Smooth muscle cell (in vitro differentiated cells): ENCODE results near the gene ACVR2B. TPM values are rescaled to one million over a fixed set of nuclear protein-coding genes. Genes with fewer than 3 reads are reported as not detected.

Experiments
- DNase-seq: peaks from one replicate; lab custom pipeline; 2025; ENCODE audit not compliant: unreplicated experiment; lab: John Stamatoyannopoulos, UW
- H2AFZ ChIP-seq: fragments of 200-600 bp; sonication (generic); 2 replicates; pipeline ENCODE4 v1.6.0; 2016; ENCODE audit warnings: antibody characterized with exemption, low read depth, mild to moderate bottlenecking
- H3F3A ChIP-seq: fragments of 200-600 bp; sonication (generic); 2 replicates; pipeline ENCODE4 v1.6.0; 2017; ENCODE audit warnings: antibody characterized with exemption, low read depth
- H3K27ac ChIP-seq: fragments of 200-600 bp; sonication (generic); 2 replicates; pipeline ENCODE4 v1.5.1; 2016; ENCODE audit warnings: low read depth, mild to moderate bottlenecking
- H3K27me3 ChIP-seq: fragments of 200-600 bp; sonication (generic); 2 replicates; pipeline ENCODE4 v1.6.1; 2016; ENCODE audit warnings: low read depth, mild to moderate bottlenecking
- H3K36me3 ChIP-seq: fragments of 200-600 bp; sonication (generic); 2 replicates; pipeline ENCODE4 v1.5.1; 2016; ENCODE audit warnings: low read depth
- H3K4me1 ChIP-seq: fragments of 200-600 bp; sonication (generic); 2 replicates; pipeline ENCODE4 v1.5.1; 2016; ENCODE audit warnings: low read depth
- H3K4me2 ChIP-seq: fragments of 200-600 bp; sonication (generic); 2 replicates; pipeline ENCODE4 v1.6.0; 2016; ENCODE audit warnings: mild to moderate bottlenecking
- H3K4me3 ChIP-seq: fragments of 200-600 bp; sonication (generic); 2 replicates; pipeline ENCODE4 v1.5.1; 2016; ENCODE audit warnings: mild to moderate bottlenecking
- H3K79me2 ChIP-seq: fragments of 200-600 bp; sonication (generic); 2 replicates; pipeline ENCODE4 v1.6.0; 2016; ENCODE audit warnings: low read depth, mild to moderate bottlenecking
- H3K9ac ChIP-seq: fragments of 200-600 bp; sonication (generic); 2 replicates; pipeline ENCODE4 v1.6.0; 2016; ENCODE audit warnings: low read depth
- H3K9me3 ChIP-seq: fragments of 200-600 bp; sonication (generic); replicated peaks from 2 replicates; pipeline ENCODE4 v1.5.1; 2016; ENCODE audit warnings: low read depth
- H4K20me1 ChIP-seq: fragments of 200-600 bp; sonication (generic); 2 replicates; pipeline ENCODE4 v1.6.0; 2016; ENCODE audit warnings: low read depth
- WGBS: methylation state at CpG from one replicate; pipeline ENCODE4 v1.1.7; 2016; ENCODE audit warnings: low lambda C conversion rate; 5-methylcytosine and 5-hydroxymethylcytosine counted together
- polyA plus RNA-seq: library from polyadenylated mRNA; unstranded; fragments of >200 nt; fragmentation: Nextera tagmentation; extraction: Ambion mirVana; gene quantifications from 2 replicates; pipeline ENCODE4 v1.2.1, GENCODE V29; 2016
- total RNA-seq: library from RNA; depleted of rRNA; stranded (reverse); fragments of >200 nt; gene quantifications from 2 replicates; pipeline ENCODE4 v1.2.3, GENCODE V29; 2014
- TF ChIP-seq, protein P1 (sequence below): fragments of 200-600 bp; sonication (generic); IDR thresholded peaks from 2 replicates; pipeline ENCODE4 v1.5.1; 2017; ENCODE audit warnings: borderline replicate concordance, mild to moderate bottlenecking, antibody characterized with exemption; ENCODE audit not compliant: insufficient read depth, poor library complexity, severe bottlenecking

ACVR2B gene
- total and polyA plus RNA-seq, 2 experiments from 2014 or later, result 2.1 to 10.0 TPM

DNA sequence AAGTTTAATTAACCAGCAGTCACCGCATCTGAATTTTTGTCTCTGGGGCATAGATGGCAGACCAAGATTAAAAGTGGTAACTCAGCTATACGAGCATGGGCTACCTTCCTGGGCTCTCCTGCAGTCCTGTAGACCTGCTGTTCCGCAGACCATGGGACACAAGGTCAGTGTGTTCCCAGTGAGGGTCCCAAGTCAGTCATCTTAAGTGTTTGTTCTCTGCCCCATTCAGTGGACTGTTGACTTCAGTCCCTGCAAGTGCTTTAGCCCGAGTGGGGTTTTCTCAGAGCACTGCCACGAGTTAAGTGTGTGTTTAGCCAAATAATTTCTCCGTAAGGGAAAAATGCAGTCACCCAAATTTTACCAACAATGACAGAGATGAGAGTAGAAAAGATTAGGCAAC lies 37.5 kb downstream of the ACVR2B start:
- Histone ChIP-seq H3F3A (peaks cover 3% of the 10 kb centered on the region), H4K20me1 (no peaks in the 10 kb centered on the region), H3K79me2 (no peaks in the 10 kb centered on the region), H2AFZ (no peak overlapping the region), H3K9ac (no peak overlapping the region), H3K4me2 (no peak overlapping the region), H3K4me1 (no peaks in the 10 kb centered on the region), H3K36me3 (no peaks in the 10 kb centered on the region), H3K9me3 (no peaks in the 10 kb centered on the region), H3K4me3 (no peak overlapping the region), H3K27ac (no peak overlapping the region), H3K27me3 (no peaks in the 10 kb centered on the region)
- TF ChIP-seq, protein P1, sequence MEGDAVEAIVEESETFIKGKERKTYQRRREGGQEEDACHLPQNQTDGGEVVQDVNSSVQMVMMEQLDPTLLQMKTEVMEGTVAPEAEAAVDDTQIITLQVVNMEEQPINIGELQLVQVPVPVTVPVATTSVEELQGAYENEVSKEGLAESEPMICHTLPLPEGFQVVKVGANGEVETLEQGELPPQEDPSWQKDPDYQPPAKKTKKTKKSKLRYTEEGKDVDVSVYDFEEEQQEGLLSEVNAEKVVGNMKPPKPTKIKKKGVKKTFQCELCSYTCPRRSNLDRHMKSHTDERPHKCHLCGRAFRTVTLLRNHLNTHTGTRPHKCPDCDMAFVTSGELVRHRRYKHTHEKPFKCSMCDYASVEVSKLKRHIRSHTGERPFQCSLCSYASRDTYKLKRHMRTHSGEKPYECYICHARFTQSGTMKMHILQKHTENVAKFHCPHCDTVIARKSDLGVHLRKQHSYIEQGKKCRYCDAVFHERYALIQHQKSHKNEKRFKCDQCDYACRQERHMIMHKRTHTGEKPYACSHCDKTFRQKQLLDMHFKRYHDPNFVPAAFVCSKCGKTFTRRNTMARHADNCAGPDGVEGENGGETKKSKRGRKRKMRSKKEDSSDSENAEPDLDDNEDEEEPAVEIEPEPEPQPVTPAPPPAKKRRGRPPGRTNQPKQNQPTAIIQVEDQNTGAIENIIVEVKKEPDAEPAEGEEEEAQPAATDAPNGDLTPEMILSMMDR, result no peak
- DNase-seq, result no peak
- whole genome bisulfite sequencing, result 97% methylated on average over 6 of the region's 6 CpGs

DNA sequence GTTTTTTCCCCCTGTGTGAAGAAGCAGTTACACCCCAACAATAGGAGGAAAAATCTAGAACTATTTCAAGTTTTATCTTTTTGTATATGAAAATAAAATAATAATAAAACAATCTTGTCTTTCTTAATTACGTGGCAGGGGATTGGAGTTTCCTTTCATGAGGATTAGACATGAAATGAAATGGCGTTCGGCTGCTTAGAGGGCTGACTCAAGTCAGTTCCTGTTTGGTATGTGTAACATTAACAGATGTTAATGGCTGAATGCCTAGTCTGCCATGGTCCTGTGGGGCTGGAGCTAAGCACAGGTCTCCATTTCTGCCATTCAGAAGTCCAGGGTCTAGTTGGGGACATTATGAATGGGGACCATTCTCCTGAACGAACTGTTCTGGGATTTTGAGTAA lies 39.3 kb downstream of the ACVR2B start:
- peaks cover 3% of the 10 kb centered on the region for H3F3A ChIP-seq
- no peaks in the 10 kb centered on the region for H4K20me1 ChIP-seq
- no peak overlapping the region for H3K9ac ChIP-seq
- no peak overlapping the region for H3K4me2 ChIP-seq
- H3K9me3 ChIP-seq, result no peaks in the 10 kb centered on the region
- H3K4me1 ChIP-seq, result peaks cover 10% of the 10 kb centered on the region
- H3K36me3 ChIP-seq, result no peaks in the 10 kb centered on the region
- H3K4me3 ChIP-seq, result no peak overlapping the region
- DNase-seq, result no peak
- H3K79me2 ChIP-seq, result no peaks in the 10 kb centered on the region
- TF ChIP-seq, protein P1, result no peak
- no peak overlapping the region for H3K27ac ChIP-seq
- H3K27me3 ChIP-seq, result no peaks in the 10 kb centered on the region
- 73% methylated on average over 4 of the region's 4 CpGs for WGBS
- H2AFZ ChIP-seq, result no peak overlapping the region

DNA sequence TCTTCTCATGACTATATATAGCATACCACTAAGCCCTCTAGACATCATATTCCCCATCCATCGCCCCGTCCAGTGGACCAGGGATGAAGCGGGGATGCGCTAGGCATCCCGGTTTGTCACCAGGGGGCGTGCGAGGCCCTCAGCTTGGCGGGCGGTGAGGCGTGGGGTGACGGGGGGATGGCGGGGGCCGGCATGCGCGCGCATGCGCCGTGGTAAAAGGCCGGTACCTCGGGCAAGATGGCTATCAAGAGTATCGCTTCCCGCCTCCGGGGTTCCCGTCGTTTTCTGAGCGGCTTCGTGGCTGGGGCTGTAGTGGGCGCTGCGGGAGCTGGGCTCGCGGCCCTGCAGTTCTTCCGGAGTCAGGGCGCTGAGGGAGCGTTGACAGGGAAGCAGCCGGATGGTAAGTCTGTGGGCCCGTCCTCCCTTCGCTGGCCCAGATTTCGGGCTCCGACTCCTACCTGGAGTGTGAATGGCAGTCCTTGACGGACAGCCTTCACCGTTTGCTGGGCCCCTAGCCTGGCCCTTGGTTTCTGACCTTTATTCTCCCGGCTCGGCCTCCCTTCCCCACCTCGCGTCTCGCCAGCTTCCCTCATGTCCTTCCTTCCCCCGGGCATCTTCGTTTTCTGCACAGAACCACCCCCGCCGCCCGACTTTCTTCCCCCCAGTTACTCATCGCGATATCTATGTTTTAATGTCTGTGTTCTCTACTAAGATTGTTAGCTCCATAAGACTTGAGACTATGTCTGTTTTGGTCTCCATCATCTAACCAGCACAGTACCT lies 42.6 kb downstream of the ACVR2B start, which contains the start of gene EXOG:
TSS of gene EXOG (plus strand) at position 210 of the 780 bp plus-strand sequence. CDS start at position 238, 28 bp downstream.
- peak within 1 kb of the TSS; percentile 85 for H3K4me2 ChIP-seq
- H3K9ac ChIP-seq, result peak within 1 kb of the TSS; percentile 13
- no peaks in the 10 kb centered on the region for H4K20me1 ChIP-seq
- peak; percentile 89 for DNase-seq
- H3F3A ChIP-seq, result peaks cover 3% of the 10 kb centered on the region
- peak within 1 kb of the TSS; percentile 85 for H2AFZ ChIP-seq
- H3K36me3 ChIP-seq, result peaks cover 3% of the 10 kb centered on the region
- no peaks in the 10 kb centered on the region for H3K79me2 ChIP-seq
- no peaks in the 10 kb centered on the region for H3K27me3 ChIP-seq
- H3K4me1 ChIP-seq, result peaks cover 10% of the 10 kb centered on the region
- H3K4me3 ChIP-seq, result peak within 1 kb of the TSS; percentile 58
- no peaks in the 10 kb centered on the region for H3K9me3 ChIP-seq
- WGBS, result under 1% methylated on average over 50 of the region's 53 CpGs
- peak within 1 kb of the TSS; percentile 3 for H3K27ac ChIP-seq
- TF ChIP-seq, protein P1, result peak; percentile 78
